GM21717 (cell line): ENCODE results near the gene GAD1.

ENCODE experiments used
- ATAC-seq: cut with Tn5 transposase; IDR thresholded peaks from one replicate; pipeline ENCODE4 v1.9.1; 2021; ENCODE audit warnings: mild to moderate bottlenecking, moderate library complexity; ENCODE audit not compliant: unreplicated experiment

The GAD1 gene

GRCh38 chr2:170817093-170818035 is 677 bp downstream of the GAD1 start:
- ATAC-seq: no peak

GRCh38 chr2:170818036-170818751 is 1.5 kb downstream of the GAD1 start:
- no peak for ATAC-seq

GRCh38 chr2:170818752-170819470 is 2.2 kb downstream of the GAD1 start:
- ATAC-seq: no peak

- no peak for ATAC-seq
These were observed 3.3 kb downstream of the GAD1 start for GRCh38 chr2:170819680-170820664.

GRCh38 chr2:170820757-170821530 is 4.3 kb downstream of the GAD1 start:
- ATAC-seq: no peak

GRCh38 chr2:170821531-170822289 is 5.0 kb downstream of the GAD1 start:
- no peak for ATAC-seq

GRCh38 chr2:170822290-170823087 is 5.8 kb downstream of the GAD1 start:
- ATAC-seq: no peak

- no peak for ATAC-seq
These were observed 6.6 kb downstream of the GAD1 start for GRCh38 chr2:170823088-170823897.

- ATAC-seq: no peak
These were observed 7.2 kb downstream of the GAD1 start for GRCh38 chr2:170823898-170824215.

GRCh38 chr2:170824526-170825015 is 7.9 kb downstream of the GAD1 start:
- ATAC-seq: no peak

- ATAC-seq: no peak
These were observed 11.3 kb downstream of the GAD1 start for GRCh38 chr2:170827841-170828532.

- no peak for ATAC-seq
These were observed 11.8 kb downstream of the GAD1 start for GRCh38 chr2:170828533-170828916.

- ATAC-seq: no peak
These were observed 12.3 kb downstream of the GAD1 start for GRCh38 chr2:170829036-170829435.

- no peak for ATAC-seq
These were observed 13.5 kb downstream of the GAD1 start for GRCh38 chr2:170830166-170830565.

GRCh38 chr2:170831115-170831514 is 14.4 kb downstream of the GAD1 start:
- ATAC-seq: no peak

- no peak for ATAC-seq
These were observed 19.3 kb downstream of the GAD1 start for GRCh38 chr2:170836027-170836426.
